ENCODE measurements around the gene GPBP1.
"Not testable (repeated sequence)": the region's sequence is repeated elsewhere in the genome, so short reads cannot be mapped to it uniquely, and the experiment has no call there.

Gene GPBP1

GRCh38 chr5:57157666-57158065 lies 16.2 kb upstream of the GPBP1 start:
- no peak overlapping the region for H3K4me3 ChIP-seq (ENCODE audit: low read depth, low read length)
- TF ChIP-seq, protein P1, sequence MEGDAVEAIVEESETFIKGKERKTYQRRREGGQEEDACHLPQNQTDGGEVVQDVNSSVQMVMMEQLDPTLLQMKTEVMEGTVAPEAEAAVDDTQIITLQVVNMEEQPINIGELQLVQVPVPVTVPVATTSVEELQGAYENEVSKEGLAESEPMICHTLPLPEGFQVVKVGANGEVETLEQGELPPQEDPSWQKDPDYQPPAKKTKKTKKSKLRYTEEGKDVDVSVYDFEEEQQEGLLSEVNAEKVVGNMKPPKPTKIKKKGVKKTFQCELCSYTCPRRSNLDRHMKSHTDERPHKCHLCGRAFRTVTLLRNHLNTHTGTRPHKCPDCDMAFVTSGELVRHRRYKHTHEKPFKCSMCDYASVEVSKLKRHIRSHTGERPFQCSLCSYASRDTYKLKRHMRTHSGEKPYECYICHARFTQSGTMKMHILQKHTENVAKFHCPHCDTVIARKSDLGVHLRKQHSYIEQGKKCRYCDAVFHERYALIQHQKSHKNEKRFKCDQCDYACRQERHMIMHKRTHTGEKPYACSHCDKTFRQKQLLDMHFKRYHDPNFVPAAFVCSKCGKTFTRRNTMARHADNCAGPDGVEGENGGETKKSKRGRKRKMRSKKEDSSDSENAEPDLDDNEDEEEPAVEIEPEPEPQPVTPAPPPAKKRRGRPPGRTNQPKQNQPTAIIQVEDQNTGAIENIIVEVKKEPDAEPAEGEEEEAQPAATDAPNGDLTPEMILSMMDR (IDR thresholded peaks at IDR 0.05; ENCODE audit: low read depth, low read length): no peak

DNA sequence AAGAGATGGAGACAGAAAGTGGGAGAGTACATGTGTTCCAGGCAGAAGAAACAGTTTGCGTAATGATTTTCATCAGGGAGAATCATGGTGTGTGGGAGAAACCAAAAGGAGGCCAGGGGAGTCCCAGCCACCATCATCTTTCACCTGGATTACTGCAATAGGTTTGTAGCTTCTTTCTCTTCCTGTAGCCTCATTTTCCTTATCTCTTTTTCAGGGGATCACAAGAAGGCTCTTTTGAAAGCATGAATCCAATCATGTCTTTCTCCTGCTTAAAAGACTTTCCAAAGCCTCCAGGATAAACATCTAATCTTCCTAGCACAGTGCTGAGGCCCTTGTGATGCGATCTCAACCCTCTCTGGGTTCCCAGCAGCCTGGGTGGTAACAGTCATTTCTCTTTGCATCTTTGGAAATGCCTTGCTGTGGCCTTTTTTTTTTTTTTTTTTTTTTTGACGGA lies 10.3 kb upstream of the GPBP1 start:
- H3K4me3 ChIP-seq (ENCODE audit: low read depth, low read length): no peak overlapping the region
- TF ChIP-seq, protein P1 (IDR thresholded peaks at IDR 0.05; ENCODE audit: low read depth, low read length): no peak

- TF ChIP-seq, protein P1 (IDR thresholded peaks at IDR 0.05; ENCODE audit: low read depth, low read length): no peak
- no peak overlapping the region for H3K4me3 ChIP-seq (ENCODE audit: low read depth, low read length)
Observed at GRCh38 chr5:57164124-57164523, 9.7 kb upstream of the GPBP1 start.

GRCh38 chr5:57165171-57165570 lies 8.7 kb upstream of the GPBP1 start:
- not testable (repeated sequence) for H3K4me3 ChIP-seq (ENCODE audit: low read depth, low read length)

- TF ChIP-seq, protein P1 (IDR thresholded peaks at IDR 0.05; ENCODE audit: low read depth, low read length): no peak
- no peak overlapping the region for H3K4me3 ChIP-seq (ENCODE audit: low read depth, low read length)
Observed at GRCh38 chr5:57166276-57166675, 7.6 kb upstream of the GPBP1 start.

DNA sequence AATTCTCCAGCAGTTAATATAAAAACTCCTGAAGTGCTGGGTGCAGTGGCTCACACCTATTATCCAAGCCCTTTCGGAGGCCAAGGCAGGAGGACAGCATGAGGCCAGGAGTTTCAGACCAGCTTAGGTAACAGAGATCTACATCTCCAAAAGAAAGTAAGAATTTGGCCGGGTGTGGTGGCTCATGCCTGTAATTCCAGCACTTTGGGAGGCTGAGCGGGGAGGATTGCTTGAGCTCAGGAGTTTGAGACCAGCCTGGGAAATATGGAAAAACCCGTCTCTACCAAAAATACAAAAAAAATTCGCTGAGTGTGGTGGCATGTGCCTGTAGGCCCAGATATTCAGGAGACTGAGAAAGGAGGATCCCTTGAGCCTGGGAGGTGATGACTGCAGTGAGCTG lies 6.7 kb upstream of the GPBP1 start:
- no peak overlapping the region for H3K4me3 ChIP-seq (ENCODE audit: low read depth, low read length)
- TF ChIP-seq, protein P1 (IDR thresholded peaks at IDR 0.05; ENCODE audit: low read depth, low read length): no peak

DNA sequence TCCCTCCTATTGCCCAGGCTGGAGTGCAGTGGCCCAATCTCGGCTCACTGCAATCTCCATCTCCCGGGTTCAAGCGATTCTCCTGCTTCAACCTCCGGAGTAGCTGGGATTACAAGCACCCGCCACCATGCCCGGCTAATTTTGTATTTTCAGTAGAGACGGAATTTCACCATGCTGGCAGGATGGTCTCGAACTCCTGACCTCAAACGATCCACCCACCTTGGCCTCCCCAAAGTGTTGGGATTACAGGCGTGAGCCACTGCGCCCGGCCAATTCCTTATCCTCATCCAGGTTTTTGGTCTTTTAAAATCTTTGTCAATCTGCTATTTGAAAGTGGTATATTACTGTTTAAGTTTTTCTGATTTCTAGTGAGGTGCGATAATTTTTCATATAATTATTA lies 3.7 kb upstream of the GPBP1 start:
- H3K4me3 ChIP-seq (ENCODE audit: low read depth, low read length): not testable (repeated sequence)

- TF ChIP-seq, protein P1 (IDR thresholded peaks at IDR 0.05; ENCODE audit: low read depth, low read length): no peak
- peak overlapping the region; percentile 97 for H3K4me3 ChIP-seq (ENCODE audit: low read depth, low read length)
Observed at GRCh38 chr5:57171816-57172465, 1.9 kb upstream of the GPBP1 start.

All from WI38 (cell line).